Umbilical cord (tissue), 2 donors: ENCODE data around the gene SLTM. TPM values are rescaled to one million over a fixed set of nuclear protein-coding genes. Genes with fewer than 3 reads are reported as not detected.
A peak's percentile ranks its signal among the peaks of the same experiment; 100 is the strongest.
"Not testable (repeated sequence)": the region's sequence is repeated elsewhere in the genome, so short reads cannot be mapped to it uniquely, and the experiment has no call there.

Source experiments
- DNase-seq: peaks from one replicate; pipeline ENCODE4 v3.0.0-alpha.2; 2015; ENCODE audit warnings: low spot score
- total RNA-seq: library from RNA; depleted of rRNA; stranded (reverse); fragments of >200 nt; gene quantifications from one replicate; pipeline ENCODE4 v1.2.3, GENCODE V29; 2014; ENCODE audit warnings: low replicate concordance; ENCODE audit not compliant: insufficient read depth

The SLTM gene
- total RNA-seq, 1 donor from 2014 or later: 66.7 TPM

DNA sequence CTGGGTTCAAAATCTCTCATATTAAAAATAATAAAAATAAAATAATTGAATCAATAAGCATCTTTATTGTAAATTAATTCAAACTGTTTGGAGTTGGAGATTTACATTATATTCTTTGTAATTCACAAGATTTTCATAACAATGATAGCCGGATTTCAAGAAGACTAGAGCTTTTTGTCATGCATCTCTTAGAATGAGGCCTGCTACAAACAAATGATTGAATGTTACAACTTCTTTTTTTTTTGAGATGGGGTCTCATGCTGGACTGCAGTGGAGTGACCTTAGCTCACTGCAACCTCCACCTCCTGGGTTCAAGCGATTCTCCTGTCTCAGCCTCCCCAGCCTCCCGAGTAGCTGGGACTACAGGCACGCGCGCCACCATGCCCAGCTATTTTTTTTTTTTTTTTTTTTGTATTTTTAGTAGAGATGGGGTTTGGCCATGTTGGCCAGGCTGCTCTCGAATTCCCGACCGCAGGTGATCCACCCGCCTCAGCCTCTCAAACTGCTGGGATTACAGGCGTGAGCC, 3.5 kb downstream of the SLTM start:
- no peak for DNase-seq

GRCh38 chr15:58926823-58927222, 6.7 kb downstream of the SLTM start:
- no peak for DNase-seq

DNA sequence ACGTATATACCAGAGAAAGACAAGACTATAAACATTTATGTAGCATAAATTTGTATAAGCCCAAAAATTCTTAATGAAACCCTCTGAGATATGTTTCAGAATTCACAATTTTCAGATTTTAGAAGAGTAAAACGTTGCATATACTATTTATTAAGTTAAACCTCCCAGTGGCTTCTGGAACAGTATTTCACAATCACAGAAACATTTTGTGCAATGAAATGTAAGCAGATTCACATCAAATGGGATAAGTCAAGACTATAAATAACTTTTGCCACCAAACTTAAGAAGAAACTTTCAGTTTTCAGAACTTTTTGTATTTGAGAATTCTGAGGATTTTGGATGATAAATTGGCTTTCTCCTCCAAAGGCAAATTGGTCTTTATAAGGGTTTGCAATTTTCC, 9.2 kb downstream of the SLTM start:
- peak; percentile 69 for DNase-seq

GRCh38 chr15:58923696-58924300, 9.7 kb downstream of the SLTM start:
- peak; percentile 6 for DNase-seq

GRCh38 chr15:58923284-58923683, 10.2 kb downstream of the SLTM start:
- DNase-seq: no peak

DNA sequence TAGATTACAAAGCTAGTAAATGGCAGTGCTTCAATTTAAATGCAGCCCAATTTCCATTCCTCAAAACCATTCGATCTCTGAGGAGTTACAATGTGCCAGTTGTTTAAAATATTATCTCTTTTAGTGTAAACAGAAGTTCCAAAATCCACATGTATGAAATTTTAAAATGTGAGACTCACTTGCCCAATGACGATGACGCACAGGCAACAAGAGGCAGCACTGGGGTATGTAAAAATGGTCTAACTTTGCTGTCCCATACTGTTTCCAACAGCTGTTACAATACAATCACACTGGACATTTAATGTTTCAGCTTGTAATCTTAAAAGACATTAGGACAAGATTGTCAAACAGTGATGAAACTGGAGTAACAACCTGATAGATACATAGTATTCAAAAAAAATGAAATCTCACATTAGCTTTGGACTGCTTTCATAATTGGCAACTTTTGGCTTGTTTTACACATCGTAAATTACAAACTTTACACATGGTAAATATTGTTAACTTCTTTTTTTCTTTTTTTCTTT, 12.2 kb downstream of the SLTM start:
- no peak for DNase-seq

DNA sequence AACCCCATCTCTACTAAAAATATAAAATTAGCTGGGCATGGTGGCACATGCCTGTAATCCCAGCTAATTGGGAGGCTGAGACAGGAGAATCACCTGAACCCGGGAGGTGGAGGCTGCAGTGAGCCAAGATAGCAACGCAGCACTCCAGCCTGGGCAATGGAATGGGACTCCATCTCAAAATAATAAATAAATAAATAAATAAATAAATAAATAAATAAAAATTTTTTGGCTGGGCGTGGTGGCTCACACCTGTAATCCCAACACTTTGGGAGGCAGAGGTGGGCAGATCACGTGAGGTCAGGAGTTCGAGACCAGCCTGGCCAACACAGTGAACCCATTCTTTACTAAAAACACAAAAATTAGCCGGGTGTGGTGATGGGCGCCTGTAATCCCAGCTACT, 13.0 kb downstream of the SLTM start:
- DNase-seq: not testable (repeated sequence)

DNA sequence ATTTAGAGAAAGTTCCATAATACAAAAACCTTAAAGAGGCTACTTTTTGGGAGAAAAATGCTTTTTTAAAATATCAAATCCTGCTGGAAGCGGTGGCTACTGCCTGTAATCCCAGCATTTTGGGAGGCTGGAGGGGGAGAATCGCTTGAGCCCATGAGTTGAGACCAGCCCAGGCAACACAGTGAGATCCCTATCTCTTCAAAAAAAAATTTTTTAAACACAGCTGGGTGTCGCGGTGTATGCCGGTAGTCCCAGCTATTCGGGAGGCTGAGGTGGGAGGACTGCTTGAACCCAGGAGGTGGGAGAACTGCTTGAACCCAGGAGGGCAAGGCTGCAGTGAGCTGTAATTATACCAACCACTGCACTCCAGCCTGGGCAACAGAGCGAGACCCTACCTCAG, 14.2 kb downstream of the SLTM start:
- no peak for DNase-seq

DNA sequence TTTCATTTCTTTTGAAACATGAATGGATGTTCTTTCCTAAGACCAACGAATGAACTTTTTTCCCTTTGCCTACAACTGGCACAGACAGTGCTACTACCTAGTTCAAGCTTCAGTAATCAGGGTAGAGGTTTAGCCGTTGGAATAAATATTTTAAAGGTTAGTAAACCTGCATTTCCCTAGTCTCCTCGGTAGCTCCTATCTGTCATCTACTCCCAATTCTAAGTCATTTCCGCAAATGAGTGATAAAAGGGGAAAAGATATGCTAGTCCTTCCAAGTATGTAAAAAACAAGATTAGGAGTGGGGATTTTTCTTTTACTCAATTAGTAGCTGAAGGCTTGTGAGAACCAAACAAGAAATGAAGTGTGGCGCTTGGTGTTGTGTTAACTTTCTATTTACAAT, 15.2 kb downstream of the SLTM start:
- no peak for DNase-seq

- not testable (repeated sequence) for DNase-seq
Measured at GRCh38 chr15:58917613-58918129, 15.8 kb downstream of the SLTM start.

GRCh38 chr15:58916962-58917361, 16.5 kb downstream of the SLTM start:
- DNase-seq: no peak

GRCh38 chr15:58910456-58910855, 23.0 kb downstream of the SLTM start:
- DNase-seq: no peak

DNA sequence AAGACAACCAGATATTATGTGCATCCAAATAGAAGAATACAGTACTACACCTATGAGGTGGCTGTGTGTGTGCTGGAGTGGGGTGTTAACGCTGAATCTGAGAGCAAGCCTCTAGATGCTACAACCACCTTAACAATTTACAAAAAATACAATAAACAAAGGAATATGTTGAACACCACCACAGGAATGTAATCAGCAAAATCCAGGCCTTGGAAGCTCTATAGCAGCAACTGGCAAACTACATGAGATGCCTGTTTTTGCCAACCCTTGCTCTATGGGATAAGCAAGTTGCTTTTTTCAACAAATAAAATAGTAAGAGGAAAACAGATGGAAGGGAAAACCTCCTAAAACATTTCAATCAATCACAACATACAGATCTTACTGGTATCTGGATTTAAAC, 23.9 kb downstream of the SLTM start:
- no peak for DNase-seq

DNA sequence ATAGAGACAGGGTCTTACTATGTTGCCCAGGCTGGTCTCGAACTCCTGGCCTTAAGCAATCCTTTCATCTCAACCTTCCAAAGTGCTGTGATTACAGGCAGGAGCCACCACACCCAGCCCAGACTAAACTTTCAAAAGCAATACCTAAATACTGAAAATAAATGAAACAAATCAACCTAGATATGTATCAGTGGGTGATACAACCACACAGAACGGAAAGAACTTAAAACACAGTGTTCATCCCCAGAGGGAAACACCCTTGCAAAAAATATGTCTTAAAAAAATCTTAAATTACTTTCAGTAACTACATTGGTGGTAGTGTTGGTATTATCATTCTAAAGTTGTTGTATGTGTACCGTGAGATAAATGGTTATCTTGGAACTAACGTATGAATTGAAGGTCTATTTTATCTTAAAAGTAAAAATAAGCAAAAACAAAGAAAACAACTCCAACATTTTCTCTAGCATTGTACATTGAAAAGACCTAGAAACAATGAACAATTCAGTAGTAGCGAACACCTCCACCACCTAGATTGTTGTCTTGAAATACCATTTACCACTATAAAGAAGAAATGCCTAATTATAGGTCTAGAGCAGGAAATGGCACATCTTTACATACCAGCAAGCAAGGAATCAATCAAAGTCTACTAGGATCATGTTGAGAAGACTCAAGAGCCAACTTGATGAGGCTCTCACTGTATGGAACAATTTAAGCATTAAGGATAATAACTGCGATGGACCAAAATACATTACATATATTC, 24.7 kb downstream of the SLTM start:
- no peak for DNase-seq

DNA sequence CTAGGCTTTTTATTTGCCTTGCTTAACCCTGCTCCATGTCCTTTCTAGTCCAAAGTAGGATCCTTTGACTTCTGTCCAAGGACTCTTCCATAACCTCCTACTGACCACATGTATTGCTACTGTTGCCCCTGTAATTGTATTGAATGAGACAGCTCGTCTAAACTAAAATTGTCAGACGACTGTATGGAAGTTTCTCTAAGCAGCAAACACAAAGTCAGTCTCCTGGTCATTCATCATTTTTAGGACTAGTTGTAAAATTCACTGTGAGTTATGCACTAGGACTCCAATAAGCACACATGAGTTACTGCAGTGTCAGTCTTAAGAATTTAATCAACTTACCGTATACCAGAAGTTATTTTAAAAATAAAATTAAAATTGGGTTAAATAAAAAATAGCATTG, 32.8 kb downstream of the SLTM start:
- no peak for DNase-seq

GRCh38 chr15:58898150-58898680, 35.3 kb downstream of the SLTM start:
- DNase-seq: no peak

GRCh38 chr15:58889363-58889762, 44.1 kb downstream of the SLTM start:
- no peak for DNase-seq

DNA sequence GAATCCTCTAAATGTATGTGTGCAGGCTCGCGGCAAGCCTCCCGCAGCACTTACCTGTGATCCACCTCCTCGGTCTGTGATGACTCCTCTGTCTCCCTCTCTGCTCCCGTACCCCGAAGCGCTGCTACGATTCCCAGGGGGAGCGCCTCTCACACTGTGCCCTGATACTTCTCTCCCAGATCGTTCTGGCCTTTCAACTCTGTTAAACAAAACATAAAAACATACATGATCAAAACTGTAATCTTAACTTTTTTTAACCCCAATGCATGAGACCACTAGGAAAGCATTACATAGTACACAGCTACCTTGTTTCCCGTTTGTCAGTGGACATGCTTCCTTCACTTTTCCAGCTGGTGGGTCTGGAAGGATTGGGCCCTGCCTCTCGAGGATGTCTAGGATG, 46.6 kb downstream of the SLTM start:
- no peak for DNase-seq

DNA sequence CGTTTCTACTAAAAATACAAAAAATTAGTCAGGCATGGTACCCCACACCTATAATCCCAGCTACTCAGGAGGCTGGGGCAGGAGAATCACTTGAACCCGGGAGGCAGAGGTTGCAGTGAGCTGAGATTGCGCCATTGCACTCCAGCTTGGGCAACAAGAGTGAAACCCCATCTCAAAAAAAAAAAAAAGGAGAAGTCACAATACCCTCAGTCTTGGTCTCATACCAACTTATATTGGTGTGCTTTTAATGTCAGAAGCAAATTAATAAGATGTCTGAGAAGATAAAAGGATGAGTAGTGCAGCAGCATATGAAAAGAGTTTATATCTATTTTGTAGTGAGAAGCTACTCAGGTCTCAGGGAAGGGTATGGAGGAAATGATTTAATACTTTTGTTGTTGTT, 49.6 kb downstream of the SLTM start:
- not testable (repeated sequence) for DNase-seq

DNA sequence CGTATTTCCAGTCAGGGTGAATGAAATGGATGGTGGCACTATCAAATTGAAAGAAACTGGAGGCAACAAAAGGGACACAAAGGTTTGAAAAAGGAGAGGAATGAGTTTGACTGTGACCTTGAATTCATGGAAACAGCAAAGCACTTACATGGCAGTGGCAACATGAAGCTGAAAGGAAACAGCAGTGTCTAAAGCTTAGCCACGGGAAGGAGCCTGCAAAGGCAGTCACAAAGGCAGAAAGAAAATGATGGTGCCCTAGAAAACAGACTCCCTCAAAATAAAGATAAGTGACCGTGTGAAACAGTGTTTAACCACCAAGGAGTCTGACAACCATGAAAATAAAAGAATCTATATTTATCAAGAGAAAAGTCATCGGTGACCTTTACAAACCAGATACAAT, 51.2 kb downstream of the SLTM start:
- DNase-seq: no peak

DNA sequence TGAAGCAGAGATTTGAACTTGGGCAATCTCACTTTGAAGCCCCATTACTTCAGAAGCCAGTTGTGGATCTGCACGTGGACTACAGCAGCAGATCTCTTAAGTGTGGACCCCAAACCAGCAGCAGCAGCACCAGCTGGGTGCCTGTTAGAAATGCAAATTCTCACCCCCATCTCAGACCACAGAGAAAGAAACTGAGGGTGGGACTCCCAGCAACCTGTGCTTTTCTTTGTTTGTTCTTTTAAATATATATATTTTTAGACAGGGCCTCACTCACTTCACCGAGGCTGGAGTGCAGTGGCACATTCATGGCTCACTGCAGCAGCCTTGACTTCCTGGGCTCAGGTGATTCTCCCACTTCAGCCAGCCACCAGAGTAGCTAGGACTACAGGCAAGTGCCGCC, 53.2 kb downstream of the SLTM start:
- no peak for DNase-seq

DNA sequence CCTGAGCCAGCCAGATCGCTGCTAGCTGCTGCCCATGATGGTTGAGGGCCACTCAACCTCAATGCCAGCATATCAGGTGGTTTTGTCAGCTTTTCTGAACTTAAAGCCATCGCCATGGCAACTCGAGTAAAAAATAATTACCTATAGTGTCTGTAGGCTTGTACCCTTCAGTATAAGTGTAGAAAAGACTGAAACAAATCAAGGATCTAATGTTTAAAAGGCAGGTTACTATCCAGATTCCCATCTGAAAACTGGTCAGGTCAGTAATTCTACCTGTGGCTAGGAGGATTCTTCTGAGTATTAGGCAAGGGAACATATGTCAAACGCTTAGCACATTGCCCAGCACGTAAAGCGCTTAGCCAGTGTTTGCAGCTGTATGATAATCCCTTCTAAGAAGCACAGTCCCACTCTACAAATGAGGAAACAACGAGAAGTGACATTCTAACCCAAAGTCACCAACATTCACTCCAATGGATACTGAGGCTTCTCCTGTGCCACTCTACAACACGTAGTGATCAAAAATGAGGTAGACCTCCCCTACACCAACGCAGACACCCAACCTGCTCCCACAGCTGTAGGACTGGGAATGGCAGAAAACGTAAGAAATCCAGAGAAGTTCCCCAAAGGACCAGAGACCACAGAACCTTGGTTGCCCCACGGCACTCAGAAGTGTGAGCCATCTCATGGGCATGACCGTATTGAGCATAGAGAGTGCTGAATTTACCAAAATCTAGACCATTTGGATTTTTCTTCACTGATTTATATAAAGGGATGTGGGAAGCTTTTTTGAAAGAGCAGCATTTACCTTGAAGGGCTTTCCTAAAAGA, 55.3 kb downstream of the SLTM start:
- no peak for DNase-seq
